HG03175 (cell line): ENCODE data around the gene CD47.

ENCODE experiments used
- ATAC-seq: cut with Tn5 transposase; IDR thresholded peaks from one replicate; pipeline ENCODE4 v1.9.1; 2021; ENCODE audit warnings: mild to moderate bottlenecking, moderate library complexity; ENCODE audit not compliant: unreplicated experiment

CD47 gene

DNA sequence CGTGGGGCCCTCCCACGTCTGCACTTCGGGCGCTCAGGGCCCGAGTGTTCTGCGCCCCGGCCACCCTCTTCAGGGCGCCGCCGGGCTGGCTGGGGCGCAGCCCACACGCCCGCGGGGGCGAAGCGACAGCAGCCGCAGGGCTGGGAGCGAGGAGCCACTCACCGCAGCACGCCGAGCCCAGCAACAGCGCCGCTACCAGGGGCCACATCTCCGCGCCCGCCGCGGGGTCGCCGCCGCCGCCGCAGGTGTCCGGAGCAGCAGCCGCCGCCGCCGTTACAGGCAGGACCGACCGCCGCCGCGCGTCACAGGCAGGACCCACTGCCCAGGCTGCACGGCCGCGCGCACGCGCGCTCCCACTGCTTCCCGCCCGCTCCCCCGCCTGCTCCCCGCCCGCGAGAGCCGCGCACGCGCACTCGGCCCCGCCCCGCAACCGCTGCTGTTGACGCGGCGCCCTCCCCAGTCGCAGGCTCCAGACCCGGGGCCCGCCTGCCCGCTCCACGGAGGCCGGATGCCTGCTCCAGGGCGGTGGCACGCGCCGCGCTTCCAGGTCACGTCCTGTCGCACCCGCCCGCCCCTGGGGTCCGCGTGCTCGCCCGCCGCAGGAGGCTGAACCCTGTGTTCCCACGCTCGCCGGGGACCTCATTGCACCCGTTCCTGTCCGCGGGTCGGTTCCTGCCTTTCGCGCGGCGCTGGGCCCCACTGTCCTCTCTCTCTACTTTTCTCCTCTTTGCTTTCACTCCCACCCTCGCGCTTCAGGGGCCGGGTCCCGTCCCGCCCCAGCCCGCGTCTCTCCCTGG is at the start of gene CD47:
Gene CD47, minus strand, starts transcription at position 331 of the 797 bp plus-strand sequence. Its CDS starts 123 bp downstream, at position 208.
- peak; percentile 71 for ATAC-seq

DNA sequence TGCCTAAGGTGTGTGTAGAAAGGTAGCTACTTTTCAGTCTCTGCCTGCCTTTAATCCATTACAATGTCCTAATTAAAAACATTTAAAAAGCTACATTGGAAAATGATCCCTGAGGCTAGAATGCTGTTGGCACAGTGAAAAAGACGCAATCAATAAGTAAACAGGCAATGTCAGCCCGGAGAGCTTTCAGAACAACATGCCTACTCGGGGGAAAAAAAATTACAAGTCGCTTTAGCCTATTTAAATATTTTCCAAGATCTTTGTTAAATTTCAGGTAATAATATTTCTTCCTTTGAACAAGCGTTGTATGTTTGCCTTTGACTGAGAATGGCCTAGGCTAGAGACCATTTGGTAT is 46.6 kb upstream of the CD47 start:
- no peak for ATAC-seq

DNA sequence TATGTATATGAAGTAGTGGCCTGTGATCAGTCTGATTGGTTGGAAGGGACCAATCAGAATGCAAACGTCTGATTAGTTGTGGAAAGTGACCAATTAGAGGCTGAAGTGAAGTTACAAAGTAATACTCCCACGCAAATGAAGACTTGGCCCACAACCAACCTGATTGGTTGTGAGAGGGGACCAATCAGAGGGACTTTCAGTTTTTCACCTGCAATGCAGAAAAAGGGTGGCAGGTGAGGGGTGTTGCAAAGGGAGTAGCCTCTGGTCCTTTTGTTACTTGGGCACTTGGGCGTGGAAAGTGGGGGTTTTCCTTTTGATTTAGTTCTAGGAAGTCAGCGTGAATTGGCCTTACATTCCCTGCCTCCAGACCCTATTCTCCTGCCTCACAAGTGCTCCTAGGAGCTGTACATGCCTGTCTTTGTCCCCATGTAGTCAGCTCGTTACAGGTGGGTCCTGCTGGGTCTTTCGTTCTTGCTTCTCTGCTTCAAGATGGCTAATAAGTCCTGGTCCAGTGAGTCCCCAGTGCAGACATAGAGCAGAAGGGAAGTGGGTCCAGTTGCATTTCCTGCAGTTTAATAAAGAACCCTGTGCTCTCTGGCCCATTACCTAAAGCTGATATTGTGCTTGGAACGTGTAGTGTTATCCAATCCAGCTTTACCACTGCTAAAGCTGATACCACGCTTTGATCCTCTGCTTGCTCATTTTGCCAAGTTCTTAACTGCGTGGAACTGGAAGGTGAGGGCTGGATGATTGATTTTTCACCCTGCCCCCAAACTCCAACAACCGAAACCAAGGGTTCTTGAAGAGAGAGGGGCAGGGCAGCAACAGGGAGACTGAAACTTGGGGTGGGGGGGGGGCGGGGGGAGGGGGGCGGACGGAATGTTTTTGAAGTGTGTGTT is 46.0 kb upstream of the CD47 start:
- no peak for ATAC-seq

DNA sequence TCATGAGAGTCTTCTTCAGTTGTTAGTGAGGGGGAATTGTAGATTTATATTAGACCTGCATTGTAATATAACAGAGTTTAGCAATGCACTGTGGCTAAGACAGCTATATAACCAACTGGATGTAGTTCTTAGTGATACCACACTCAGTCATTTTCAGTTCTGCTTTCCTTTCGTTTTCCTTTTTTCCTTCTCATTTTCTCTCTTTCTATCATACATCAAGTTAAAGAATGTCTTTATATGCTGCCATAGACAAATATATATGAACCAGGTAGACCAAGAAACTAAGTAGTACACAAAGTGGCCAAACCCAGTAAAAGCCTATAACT is 43.7 kb upstream of the CD47 start:
- peak; percentile 58 for ATAC-seq

- peak; percentile 52 for ATAC-seq
Observed at GRCh38 chr3:108133858-108134554, 43.2 kb upstream of the CD47 start.

DNA sequence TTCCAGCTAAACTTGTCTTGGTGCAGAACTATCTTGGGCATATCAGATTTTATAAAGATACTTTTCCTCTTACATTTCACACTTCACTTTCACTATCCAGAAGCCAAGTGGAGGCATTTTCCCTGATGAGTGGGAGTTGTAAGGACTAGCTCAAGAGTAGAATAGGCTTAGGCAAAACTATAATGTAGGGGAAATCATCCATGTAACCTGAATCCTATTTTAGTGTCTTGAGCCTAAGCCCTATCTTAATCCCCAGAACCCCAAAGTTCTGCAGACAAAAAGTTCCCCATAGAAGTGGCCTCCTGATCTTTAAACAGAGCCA is 42.2 kb upstream of the CD47 start:
- no peak for ATAC-seq

DNA sequence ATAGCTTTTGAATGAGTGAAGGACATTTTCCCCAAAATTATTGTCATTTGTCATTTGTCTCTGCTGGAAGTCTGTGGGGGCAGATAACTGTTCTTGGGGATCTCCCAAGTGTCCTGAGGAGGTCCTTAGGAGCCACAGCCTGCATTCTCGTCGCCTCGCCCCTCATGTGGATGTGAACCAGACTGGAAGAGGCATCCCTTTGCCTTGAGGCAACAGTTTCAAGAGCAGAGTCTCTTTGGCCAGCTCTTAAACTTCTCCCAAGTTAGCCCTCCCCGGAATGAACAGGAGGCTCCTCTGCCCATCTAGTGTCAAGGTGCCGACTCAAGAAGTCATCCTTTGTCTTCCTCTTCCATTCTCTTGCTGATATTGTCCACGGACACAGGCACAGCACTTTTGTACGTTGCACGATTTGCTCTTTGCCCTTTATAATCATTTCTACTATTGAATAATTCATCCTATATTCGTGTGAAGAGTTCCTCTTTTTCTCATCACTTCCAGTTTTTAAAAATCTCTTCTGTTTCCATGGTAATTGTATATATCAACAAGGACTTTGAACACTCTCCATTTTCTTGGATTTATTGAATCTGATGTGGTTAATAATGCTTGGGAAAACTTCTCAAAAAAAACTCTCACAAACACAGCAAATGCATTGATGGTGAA is 40.8 kb upstream of the CD47 start:
- ATAC-seq: no peak

DNA sequence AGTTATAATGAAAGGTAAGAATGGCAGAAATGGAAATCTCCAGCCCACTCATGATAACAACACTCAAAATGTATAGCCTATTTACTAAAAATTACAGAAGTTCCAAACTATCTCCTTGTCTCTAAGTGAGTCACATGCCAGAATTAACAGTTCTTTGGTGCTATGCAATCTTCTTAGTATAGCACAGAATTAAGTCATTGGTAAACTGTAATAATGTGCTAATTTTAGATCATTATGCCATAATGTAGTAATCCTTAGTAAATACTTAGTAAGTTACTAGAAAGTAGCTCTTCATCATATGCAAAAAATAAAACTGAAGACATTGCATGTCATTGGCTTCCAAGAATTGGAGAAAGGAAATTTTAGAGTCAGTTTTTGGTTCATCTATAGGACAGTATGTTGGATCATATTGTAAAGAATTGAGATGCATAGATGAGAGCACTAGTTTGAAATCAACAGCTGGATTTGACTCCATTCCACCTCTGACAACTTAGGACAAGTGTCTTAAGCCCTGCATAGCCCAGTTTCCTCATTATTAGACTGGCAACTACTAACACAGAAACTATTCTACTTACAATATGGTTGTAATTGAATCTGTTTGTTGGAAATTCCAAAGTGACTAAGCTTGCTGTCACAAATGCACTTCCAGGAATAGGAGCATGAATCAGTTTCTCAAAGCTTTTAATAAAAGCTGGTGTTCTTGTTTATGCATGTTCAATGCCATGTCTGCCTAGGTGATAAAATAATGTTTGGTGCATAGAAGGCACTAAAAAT is 40.1 kb upstream of the CD47 start:
- ATAC-seq: no peak

DNA sequence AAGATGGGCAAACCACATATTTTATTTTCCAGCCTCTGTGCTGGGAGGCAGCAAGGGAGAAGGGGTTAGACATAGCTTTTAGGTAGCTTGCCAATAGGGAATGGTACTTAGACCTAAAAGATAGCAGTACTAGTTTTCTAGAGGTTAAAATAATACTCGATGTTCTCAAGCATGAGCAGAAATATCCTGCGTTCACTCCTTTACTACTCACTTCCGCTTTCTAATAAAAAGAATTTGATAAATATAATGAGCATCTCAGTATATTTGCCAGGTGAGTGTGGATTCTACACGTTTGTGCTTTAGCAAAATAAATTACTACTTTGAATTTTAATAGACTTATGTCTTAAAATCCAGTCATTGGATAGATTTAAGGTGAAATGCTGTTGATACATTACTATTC is 39.4 kb upstream of the CD47 start:
- no peak for ATAC-seq

GRCh38 chr3:108127301-108127988 is 36.6 kb upstream of the CD47 start:
- ATAC-seq: no peak

DNA sequence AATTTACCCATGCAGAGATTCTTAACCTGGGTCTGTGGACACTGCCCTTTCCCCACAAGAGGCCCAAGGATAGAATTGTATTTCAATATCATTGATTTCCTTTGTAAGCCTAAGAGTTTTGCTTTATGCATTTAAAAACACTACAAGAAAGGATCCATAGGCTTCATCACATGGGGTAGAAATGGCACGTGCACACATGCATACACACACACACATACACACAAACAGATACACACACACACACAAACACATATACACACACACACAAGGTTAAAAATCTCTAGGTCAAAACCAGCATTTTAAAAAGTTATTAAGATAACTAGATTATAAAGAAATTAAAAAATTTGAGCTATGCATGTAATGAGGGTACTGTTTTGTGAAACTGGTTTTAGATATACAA is 35.5 kb upstream of the CD47 start:
- ATAC-seq: no peak

DNA sequence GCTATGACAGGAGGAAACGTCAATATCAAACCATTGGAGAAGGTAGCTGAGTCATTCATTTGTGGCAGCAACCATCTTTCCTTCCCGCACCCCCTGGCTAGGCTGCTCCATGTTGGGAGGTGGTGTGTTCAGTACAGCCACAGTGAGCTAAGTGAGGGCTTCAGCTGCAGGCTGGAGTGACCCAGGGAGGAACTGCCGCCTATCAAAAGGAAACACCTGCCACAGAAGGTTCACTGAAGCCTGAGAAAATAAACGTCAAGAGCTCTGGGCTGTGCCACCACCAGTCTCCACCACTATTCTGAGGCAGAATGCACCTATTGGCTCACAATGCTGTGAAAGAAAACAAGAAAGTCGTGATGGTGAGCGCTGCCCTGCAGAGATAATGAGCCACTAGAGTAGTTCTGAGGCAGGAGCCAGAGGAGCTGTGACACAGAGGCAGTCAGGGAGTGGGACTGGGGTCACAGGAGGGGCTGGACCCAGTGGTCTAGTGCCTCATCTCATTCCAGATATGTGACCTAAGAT is 34.8 kb upstream of the CD47 start:
- ATAC-seq: peak; percentile 70

DNA sequence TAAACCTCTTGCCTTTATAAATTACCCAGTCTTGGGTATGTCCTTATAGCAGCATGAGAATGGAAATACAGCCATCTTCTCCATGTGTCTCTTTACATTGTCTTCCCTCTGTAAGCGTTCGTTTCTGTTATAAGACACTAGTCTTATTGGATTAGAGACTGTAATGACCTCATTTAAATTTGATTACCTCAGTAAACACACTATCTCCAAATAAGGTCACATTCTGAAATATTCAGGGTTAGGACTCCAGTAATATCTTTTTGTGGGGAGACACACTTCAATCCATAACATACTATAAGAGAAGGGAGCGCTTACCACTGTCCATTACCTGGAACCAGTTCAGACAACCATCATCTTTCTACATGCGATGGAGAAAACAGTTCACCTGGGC is 34.3 kb upstream of the CD47 start:
- ATAC-seq: no peak

GRCh38 chr3:108124337-108125152 is 33.7 kb upstream of the CD47 start:
- peak; percentile 80 for ATAC-seq

DNA sequence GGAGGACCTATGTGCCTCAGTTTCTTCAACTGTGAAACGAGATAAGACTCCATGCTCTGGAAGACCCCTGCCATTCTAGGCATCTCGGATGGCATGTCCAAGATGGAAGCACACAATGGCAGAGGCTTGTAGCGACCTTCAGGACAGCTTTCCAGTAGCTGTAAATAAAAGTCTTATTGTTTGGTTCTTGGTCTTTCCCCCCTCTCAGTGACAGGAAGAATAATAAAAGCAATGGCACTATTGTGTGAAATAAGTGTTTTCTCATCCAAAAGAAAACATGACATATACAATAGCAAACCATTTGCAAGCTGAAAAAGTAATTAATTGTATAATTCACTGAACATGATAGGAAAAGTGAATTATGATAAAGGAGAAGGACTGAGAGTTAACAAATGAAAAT is 32.5 kb upstream of the CD47 start:
- ATAC-seq: no peak

DNA sequence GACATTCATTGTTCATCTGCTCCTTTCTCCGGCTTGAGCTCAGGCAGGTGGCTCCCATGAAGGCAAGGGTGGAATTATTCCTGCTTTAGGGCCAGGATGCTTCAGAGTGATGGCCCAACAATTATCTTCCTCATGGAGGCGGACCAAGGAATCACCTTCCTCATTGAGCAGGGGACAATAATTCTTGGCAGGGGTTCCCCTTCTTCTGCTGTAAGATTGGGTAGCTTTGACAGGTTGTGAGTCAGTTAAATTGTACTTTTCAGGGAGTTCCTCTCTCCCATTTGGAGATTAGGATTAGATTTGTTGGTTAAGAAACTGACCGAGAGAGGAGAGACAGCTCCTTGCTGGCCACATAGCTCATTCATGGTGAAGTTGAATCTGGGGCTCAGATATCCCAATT is 31.4 kb upstream of the CD47 start:
- ATAC-seq: no peak

- ATAC-seq: no peak
Observed at GRCh38 chr3:108119398-108120104, 28.7 kb upstream of the CD47 start.

DNA sequence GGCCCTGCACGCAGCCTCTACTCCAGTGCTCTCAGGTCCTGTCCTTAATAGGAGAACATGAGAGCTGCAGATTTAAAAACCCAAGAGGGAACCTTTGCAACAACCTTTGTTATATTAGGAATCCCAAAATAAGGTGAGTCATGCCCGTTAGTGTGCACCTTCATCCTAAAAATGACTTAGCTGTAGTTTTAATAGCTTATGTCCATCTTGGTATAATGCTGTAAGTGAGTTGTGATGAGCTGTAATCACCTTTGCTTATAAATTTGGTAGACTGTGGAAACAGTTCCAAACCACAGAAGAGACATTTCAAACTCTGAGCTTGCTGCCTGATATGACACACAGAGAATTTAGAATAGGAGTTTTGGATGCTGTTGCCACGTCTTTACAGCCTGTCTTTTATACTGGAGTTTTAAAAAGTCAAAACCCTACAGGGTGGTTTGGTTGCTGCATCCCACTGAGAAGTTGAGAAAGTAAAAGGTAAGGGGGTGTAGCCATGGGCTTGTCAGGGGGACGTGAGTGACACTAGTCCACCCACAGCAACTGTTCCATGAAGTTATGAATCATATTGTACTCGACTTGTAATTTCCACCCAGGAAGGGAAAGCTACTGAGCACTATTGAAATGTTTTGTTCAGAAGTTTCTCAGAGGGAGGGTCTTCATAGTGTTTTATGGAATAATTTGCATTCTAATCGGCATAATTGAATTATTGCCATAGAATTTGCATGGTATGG is 27.4 kb upstream of the CD47 start:
- ATAC-seq: no peak
